SU-DHL-6 (cell line): ENCODE data around the gene OR7A17.

Experiments used
- CTCF ChIP-seq: fragments of 200-600 bp; sonication (generic); IDR thresholded peaks from one replicate; pipeline ENCODE4 v1.5.1; 2017; ENCODE audit warnings: antibody characterized with exemption, mild to moderate bottlenecking, low read length, moderate library complexity; ENCODE audit not compliant: insufficient read depth, poor library complexity, severe bottlenecking
- EZH2phosphoT487 ChIP-seq: fragments of 200-600 bp; sonication (generic), shearing (Covaris generic); conservative IDR thresholded peaks from 2 replicates; pipeline ENCODE4 v1.6.1; 2018; ENCODE audit warnings: mild to moderate bottlenecking, antibody characterized with exemption, low read length, moderate library complexity, mixed read lengths

GRCh38 chr19:14843578-14843977 lies 42.4 kb downstream of the OR7A17 start:
- no peak for TF ChIP-seq CTCF
- no peak for TF ChIP-seq EZH2phosphoT487
